NB4 (cell line): ENCODE data around the gene MAPKAPK2.

Experiments
- DNase-seq: peaks from one replicate; pipeline ENCODE4 v3.0.0; 2010; ENCODE audit warnings: low read depth
- H3K4me3 ChIP-seq: one replicate; pipeline ENCODE4 v1.5.1; 2011; ENCODE audit warnings: mild to moderate bottlenecking, low read depth, low read length, moderate library complexity
- MYC ChIP-seq: IDR thresholded peaks from 2 replicates; pipeline ENCODE4 v1.6.1; 2011; ENCODE audit warnings: low read depth, low read length
- POLR2A ChIP-seq: IDR thresholded peaks from 2 replicates; pipeline ENCODE4 v1.6.1; 2011; ENCODE audit warnings: mild to moderate bottlenecking; ENCODE audit not compliant: insufficient read length; ENCODE audit errors: extremely low read depth
- TF ChIP-seq, protein P1 (sequence below): IDR thresholded peaks from 2 replicates; pipeline ENCODE4 v1.6.1; 2011; ENCODE audit warnings: low read depth, low read length
- TF ChIP-seq, protein P2 (sequence below): IDR thresholded peaks from one replicate; pipeline ENCODE4 v1.5.1; 2012; ENCODE audit warnings: low read depth, low read length

MAPKAPK2 gene

DNA sequence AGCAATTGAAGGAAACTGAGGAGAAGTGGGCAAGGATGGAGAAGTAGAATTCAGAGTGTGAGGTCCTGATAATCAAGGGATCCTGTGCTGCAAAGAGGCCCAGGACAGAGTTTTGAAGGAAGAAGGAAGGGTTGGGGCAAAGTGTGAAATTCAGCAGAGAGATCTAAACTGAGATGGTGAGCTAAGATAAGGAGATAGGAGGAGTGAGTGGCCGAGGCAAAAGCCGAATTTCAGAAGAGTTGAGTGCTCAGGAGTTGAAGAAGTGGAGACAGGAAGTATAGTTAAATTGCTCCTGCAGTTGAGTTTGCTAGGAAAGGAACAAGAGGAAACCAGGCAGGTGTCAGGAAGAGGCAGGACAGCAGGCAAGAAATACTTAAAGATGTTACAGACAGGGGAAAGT, 16.4 kb upstream of the MAPKAPK2 start:
- DNase-seq: no peak
- H3K4me3 ChIP-seq: no peak overlapping the region
- TF ChIP-seq, protein P1, sequence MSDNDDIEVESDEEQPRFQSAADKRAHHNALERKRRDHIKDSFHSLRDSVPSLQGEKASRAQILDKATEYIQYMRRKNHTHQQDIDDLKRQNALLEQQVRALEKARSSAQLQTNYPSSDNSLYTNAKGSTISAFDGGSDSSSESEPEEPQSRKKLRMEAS: no peak
- TF ChIP-seq POLR2A (no peak), MYC (no peak)
- TF ChIP-seq, protein P2, sequence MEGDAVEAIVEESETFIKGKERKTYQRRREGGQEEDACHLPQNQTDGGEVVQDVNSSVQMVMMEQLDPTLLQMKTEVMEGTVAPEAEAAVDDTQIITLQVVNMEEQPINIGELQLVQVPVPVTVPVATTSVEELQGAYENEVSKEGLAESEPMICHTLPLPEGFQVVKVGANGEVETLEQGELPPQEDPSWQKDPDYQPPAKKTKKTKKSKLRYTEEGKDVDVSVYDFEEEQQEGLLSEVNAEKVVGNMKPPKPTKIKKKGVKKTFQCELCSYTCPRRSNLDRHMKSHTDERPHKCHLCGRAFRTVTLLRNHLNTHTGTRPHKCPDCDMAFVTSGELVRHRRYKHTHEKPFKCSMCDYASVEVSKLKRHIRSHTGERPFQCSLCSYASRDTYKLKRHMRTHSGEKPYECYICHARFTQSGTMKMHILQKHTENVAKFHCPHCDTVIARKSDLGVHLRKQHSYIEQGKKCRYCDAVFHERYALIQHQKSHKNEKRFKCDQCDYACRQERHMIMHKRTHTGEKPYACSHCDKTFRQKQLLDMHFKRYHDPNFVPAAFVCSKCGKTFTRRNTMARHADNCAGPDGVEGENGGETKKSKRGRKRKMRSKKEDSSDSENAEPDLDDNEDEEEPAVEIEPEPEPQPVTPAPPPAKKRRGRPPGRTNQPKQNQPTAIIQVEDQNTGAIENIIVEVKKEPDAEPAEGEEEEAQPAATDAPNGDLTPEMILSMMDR: no peak

DNA sequence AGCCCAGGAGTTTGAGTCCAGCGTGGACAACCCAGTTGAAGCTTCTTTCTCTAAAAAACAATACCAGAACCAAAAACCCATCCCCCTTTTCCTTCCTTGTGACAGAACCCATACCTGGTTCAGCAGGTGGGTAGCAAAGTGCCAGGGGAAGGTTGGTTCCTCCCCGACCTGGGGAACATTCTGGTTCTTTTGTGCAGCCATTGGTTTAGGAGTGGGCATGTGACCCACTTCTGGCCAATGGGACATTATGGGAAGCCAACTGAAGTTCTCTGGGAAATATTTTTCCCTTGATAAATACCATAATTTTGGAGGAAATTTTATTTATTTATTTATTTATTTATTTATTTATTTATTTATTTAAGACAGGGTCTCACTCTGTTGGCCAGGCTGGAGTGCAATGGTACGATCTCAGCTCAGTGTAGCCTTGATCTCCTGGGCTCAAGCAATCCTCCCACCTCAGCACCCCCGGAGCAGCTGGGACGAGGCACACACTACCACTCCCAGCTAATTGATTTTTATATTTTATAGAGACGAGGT, 15.8 kb upstream of the MAPKAPK2 start:
- H3K4me3 ChIP-seq: no peak overlapping the region
- TF ChIP-seq MYC: no peak
- TF ChIP-seq, protein P1: no peak
- no peak for TF ChIP-seq POLR2A
- TF ChIP-seq, protein P2: no peak
- DNase-seq: no peak

DNA sequence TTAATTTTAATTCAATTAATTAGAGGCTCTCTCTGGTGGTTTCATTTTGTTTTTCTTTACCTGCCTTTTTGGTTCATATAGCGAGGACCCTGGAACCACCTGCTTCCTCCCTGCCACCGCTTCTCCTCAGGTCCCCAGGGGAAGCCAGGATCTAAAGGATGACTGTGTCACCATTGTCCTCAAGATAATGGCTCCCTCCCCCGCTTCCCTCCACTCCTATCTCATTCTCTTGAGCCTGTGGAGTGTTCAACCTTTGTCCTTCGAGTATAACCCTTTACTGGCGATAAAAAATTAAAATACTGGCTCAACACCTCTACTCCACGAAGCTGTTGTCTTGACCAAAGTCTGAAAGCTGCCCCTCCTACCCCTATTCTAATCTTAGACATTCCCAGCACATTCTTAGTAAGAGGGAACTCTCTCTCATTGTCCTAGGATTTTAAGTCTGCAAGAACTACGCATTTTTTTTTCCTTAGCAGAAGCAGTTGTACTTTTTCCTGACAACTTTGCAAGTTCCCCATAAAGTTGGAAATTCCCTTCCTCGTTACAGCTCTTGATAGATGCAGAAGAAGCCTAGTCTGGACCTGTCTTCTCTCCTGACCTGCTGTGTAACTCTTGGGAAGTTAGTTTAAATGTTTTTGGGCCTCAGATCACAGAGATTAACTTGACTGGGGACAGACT, 12.6 kb upstream of the MAPKAPK2 start:
- no peak overlapping the region for H3K4me3 ChIP-seq
- TF ChIP-seq MYC (no peak), POLR2A (no peak)
- TF ChIP-seq, protein P1: no peak
- TF ChIP-seq, protein P2: no peak
- peak; percentile 51 for DNase-seq

DNA sequence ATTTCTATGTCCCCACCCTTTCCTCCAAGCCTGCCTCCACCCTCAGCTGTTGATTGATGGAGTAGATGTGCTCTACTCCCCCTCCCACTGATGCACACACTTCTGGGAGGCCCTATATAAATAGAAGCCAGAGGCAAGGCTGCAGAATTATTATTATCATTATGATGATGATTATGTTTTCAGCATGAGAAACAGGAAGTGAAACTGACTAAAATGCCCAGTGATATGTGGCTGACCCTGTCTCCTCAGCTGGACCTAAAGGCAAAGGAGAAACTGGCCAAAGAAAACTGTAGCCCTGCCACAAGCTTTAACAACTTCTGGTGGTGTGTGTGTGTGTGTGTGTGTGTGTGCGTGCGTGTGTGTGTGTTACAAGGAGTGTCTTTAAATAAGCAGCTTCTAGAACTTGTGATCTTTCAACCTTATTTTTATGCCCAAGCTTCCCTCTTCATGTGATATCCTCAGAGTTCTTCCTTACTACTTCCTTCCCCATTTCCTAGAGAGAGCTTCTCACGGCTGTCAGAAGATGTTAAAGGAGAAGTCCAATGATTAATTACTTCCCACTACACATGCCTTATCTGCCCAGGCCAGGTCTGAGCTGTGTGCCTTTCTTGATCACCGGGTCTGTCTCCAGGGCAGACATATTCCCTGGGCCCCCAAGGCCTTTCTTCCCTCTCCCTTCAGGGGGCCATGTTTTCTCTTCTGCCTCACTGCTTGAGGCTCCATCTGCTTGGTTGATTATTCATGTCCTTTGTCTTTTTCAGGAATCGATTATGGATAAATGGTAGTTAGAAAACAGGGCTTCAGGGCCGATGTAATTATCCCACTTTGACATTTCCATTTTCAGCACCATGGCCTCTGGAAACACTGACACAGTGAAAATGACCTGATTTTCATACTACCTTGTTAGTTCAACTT, 11.6 kb upstream of the MAPKAPK2 start:
- no peak overlapping the region for H3K4me3 ChIP-seq
- peak; percentile 59 for DNase-seq
- no peak for TF ChIP-seq POLR2A
- TF ChIP-seq MYC: no peak
- TF ChIP-seq, protein P2: no peak
- TF ChIP-seq, protein P1: no peak

DNA sequence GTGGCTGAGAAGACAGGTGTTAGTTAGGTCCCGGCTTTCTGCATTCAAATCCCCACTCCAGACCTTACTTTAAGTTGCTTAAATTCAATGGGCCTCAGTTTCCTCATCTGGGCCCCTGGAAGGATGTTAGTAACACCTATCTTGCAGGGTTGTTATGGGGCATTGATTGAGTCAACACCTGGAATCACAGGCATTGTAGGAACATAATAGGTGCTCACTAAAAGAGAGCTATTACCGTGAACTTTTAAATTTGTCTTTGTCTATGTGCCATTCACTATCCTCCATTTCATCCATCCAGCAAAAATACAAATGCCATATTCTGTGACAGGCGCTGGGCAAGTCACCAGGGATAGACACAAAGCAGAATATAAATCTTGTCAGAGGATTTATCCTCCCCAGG, 10.5 kb upstream of the MAPKAPK2 start:
- no peak for DNase-seq
- TF ChIP-seq, protein P2: no peak
- TF ChIP-seq, protein P1: no peak
- TF ChIP-seq POLR2A (no peak), MYC (no peak)

More for the DNA sequence above, 10.5 kb upstream of the MAPKAPK2 start:
- no peak overlapping the region for H3K4me3 ChIP-seq
